Neuronal stem cell (in vitro differentiated cells): ENCODE measurements around the gene DCST1.
A peak's percentile ranks its signal among the peaks of the same experiment; 100 is the strongest.

ENCODE experiments used
- DNase-seq: peaks from one replicate; pipeline ENCODE4 v3.0.0-alpha.2; 2013; ENCODE audit warnings: low spot score
- H2AFZ ChIP-seq: one replicate; pipeline ENCODE4 v1.6.1; 2013; ENCODE audit warnings: mild to moderate bottlenecking, low read length, inconsistent platforms
- H2AK5ac ChIP-seq: 2 replicates; pipeline ENCODE4 v1.6.1; 2013; ENCODE audit warnings: low read depth, mild to moderate bottlenecking, inconsistent platforms, low read length, moderate library complexity, mixed read lengths
- H2BK120ac ChIP-seq: 2 replicates; pipeline ENCODE4 v1.6.1; 2013; ENCODE audit warnings: low read depth, mild to moderate bottlenecking, inconsistent platforms, low read length, moderate library complexity, mixed read lengths
- H2BK12ac ChIP-seq: one replicate; pipeline ENCODE4 v1.6.1; 2013; ENCODE audit warnings: low read length, inconsistent platforms
- H2BK15ac ChIP-seq: 2 replicates; pipeline ENCODE4 v1.6.1; 2013; ENCODE audit warnings: mild to moderate bottlenecking, low read length, inconsistent platforms, mixed read lengths
- H2BK5ac ChIP-seq: one replicate; pipeline ENCODE4 v1.6.1; 2013; ENCODE audit warnings: inconsistent platforms, mild to moderate bottlenecking, low read length, moderate library complexity
- H3K14ac ChIP-seq: one replicate; pipeline ENCODE4 v1.6.1; 2013; ENCODE audit warnings: low read length, inconsistent platforms
- H3K18ac ChIP-seq: 2 replicates; pipeline ENCODE4 v1.6.1; 2013; ENCODE audit warnings: low read length, inconsistent platforms
- H3K23ac ChIP-seq: 2 replicates; pipeline ENCODE4 v1.6.1; 2013; ENCODE audit warnings: low read depth, mild to moderate bottlenecking, mixed read lengths, low read length, inconsistent platforms; ENCODE audit not compliant: poor library complexity
- H3K27ac ChIP-seq: replicated peaks from 3 replicates; pipeline ENCODE4 v1.5.1; 2013; ENCODE audit warnings: low read length, inconsistent platforms
- H3K27me3 ChIP-seq, 3 experiments: 2 replicates each; pipeline ENCODE4 v1.6.1; 2013; ENCODE audit warnings: low read length in 3 of 3, mild to moderate bottlenecking in 2 of 3, inconsistent platforms in 1 of 3, low read depth in 1 of 3, mixed read lengths in 1 of 3, moderate library complexity in 1 of 3; ENCODE audit not compliant: control insufficient read depth in 3 of 3, insufficient read depth in 3 of 3
- H3K36me3 ChIP-seq, 2 donors: replicated peaks in 1 of 2; 2 replicates each; pipeline ENCODE4 v1.6.1; 2013; ENCODE audit warnings: low read length in 2 of 2; ENCODE audit not compliant: control insufficient read depth in 2 of 2, insufficient read depth in 2 of 2
- H3K4ac ChIP-seq: 2 replicates; pipeline ENCODE4 v1.6.1; 2013; ENCODE audit warnings: inconsistent platforms, mild to moderate bottlenecking, low read length, moderate library complexity
- H3K4me1 ChIP-seq, 2 donors: 1 replicate in 1 of 2; 2 replicates in 1 of 2; pipeline ENCODE4 v1.6.1; 2013; ENCODE audit warnings: low read length in 2 of 2, low read depth in 1 of 2; ENCODE audit not compliant: control insufficient read depth in 2 of 2, insufficient read depth in 1 of 2
- H3K4me2 ChIP-seq: one replicate; pipeline ENCODE4 v1.6.1; 2013; ENCODE audit warnings: mild to moderate bottlenecking, low read length, inconsistent platforms; ENCODE audit not compliant: insufficient read depth, poor library complexity, severe bottlenecking
- H3K4me3 ChIP-seq, 2 donors: 2 replicates each; pipeline ENCODE4 v1.5.1; 2013; ENCODE audit warnings: low read length in 2 of 2, mild to moderate bottlenecking in 2 of 2, inconsistent platforms in 1 of 2, moderate library complexity in 1 of 2
- H3K79me1 ChIP-seq: one replicate; pipeline ENCODE4 v1.6.1; 2013; ENCODE audit warnings: low read depth, mild to moderate bottlenecking, inconsistent platforms, low read length, moderate library complexity
- H3K9ac ChIP-seq: one replicate; pipeline ENCODE4 v1.6.1; 2013; ENCODE audit warnings: mild to moderate bottlenecking, low read depth, low read length, inconsistent platforms; ENCODE audit not compliant: poor library complexity
- H3K9me3 ChIP-seq, 2 donors: replicated peaks in 1 of 2; 2 replicates each; pipeline versions ENCODE3 to v1.6.1; 2013; ENCODE audit warnings: low read length in 2 of 2, mild to moderate bottlenecking in 2 of 2, inconsistent platforms in 1 of 2, low read depth in 1 of 2, mixed read lengths in 1 of 2, moderate library complexity in 1 of 2; ENCODE audit not compliant: control insufficient read depth in 2 of 2, insufficient read depth in 1 of 2
- H4K8ac ChIP-seq: one replicate; pipeline ENCODE4 v1.6.1; 2013; ENCODE audit warnings: low read depth, mild to moderate bottlenecking, inconsistent platforms, low read length, moderate library complexity
- H4K91ac ChIP-seq: one replicate; pipeline ENCODE4 v1.6.1; 2013; ENCODE audit warnings: low read length, low read depth, mild to moderate bottlenecking, inconsistent platforms; ENCODE audit not compliant: poor library complexity
- WGBS, 2 donors: extraction: QIAGEN DNeasy Blood & Tissue Kit; methylation state at CpG; one replicate each; pipeline ENCODE4 v1.1.7; 2013; ENCODE audit warnings: missing lambda C conversion rate in 2 of 2, mixed read lengths in 1 of 2; ENCODE audit not compliant: insufficient read length in 2 of 2, insufficient replicate concordance in 1 of 2; ENCODE audit errors: extremely low coverage in 2 of 2; 5-methylcytosine and 5-hydroxymethylcytosine counted together

The DCST1 gene

DNA sequence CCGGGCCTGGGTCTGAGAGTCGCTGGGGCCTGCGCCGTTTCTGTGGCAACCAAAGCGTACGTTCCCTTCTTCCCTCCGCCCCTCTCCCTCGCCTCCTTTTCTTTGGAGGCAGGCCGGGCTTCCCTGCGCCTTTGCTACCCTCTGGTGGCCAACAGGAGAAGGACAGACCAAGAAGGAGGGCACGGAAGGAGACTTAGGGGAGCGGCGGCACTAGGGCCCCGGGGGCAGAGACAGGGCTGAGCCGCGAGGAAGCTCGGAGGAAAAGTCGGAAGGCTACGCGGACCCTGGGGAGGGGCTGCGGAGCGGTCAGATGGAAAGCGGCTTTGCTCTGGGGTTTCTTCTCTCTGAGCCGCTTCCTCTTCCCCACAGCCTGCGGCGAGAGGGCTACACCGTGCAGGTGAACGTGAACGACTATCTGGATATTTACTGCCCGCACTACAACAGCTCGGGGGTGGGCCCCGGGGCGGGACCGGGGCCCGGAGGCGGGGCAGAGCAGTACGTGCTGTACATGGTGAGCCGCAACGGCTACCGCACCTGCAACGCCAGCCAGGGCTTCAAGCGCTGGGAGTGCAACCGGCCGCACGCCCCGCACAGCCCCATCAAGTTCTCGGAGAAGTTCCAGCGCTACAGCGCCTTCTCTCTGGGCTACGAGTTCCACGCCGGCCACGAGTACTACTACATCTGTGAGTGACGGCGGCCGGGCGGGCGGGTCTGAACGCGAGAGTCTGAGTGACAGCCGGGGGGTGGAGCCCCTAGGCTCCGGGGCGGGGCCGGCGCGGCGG is 51.3 kb downstream of the DCST1 start:
- peak overlapping the region; percentile 91 for H2BK5ac ChIP-seq
- peak overlapping the region; percentile 98 for H3K18ac ChIP-seq
- H2BK120ac ChIP-seq, result no peak overlapping the region
- H3K27me3 ChIP-seq, result peaks cover 23 to 43% (median 31%) of the 10 kb centered on the region in 3 experiments
- H3K14ac ChIP-seq, result no peak overlapping the region
- H3K27ac ChIP-seq, result peak overlapping the region; percentile 84
- peak overlapping the region; percentile 83 to 89 for H3K4me3 ChIP-seq
- peak overlapping the region; percentile 99 for H2AFZ ChIP-seq
- peaks cover 0 to 2% of the 10 kb centered on the region in 2 donors for H3K9me3 ChIP-seq
- peak; percentile 99 for DNase-seq
- no peak overlapping the region for H3K4ac ChIP-seq
- no peak overlapping the region for H4K91ac ChIP-seq
- peaks cover 29 to 37% of the 10 kb centered on the region in 2 donors for H3K4me1 ChIP-seq
- peaks cover 4% of the 10 kb centered on the region for H3K79me1 ChIP-seq
- H3K36me3 ChIP-seq, result no peaks in the 10 kb centered on the region
- H3K4me2 ChIP-seq, result peak overlapping the region; percentile 85
- peak overlapping the region; percentile 89 for H3K23ac ChIP-seq
- WGBS, 2 donors, result no CpG with 5 or more reads among the region's 67 CpGs
- H4K8ac ChIP-seq, result no peak overlapping the region
- H2AK5ac ChIP-seq, result peak overlapping the region; percentile 20
- peak overlapping the region; percentile 74 for H3K9ac ChIP-seq
- H2BK12ac ChIP-seq, result no peak overlapping the region
- H2BK15ac ChIP-seq, result peak overlapping the region; percentile 84

DNA sequence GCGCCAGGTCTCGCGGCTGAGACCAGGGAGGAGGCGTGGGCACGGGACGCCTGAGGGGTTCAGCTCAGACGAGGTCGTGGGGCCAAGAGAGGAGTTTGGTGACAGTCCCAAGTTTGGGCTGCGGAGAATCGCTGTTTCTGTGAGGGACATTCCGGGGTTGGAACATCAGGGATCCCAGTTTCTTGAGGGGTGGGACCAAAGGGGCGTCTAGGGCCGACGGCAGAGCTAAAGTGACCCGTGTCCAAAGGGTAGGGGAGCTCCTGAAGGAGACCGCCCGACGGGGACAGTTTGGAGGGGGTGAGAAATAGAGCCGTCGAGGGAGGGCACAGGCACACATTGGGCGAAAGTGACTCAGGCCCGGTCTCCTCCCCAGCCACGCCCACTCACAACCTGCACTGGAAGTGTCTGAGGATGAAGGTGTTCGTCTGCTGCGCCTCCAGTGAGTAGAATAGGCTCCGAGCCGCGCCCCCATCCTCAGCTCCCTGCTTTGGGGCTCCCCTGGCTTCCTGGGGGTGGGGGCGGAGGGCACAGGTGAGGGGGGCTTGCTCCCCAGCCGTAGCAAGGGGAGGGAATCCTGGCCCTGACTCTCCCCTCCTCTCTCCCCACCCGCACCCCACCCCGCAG is 52.0 kb downstream of the DCST1 start:
- Histone ChIP-seq H4K91ac (no peak overlapping the region), H2AK5ac (peak overlapping the region; percentile 79), H3K4me1 (peaks cover 29 to 36% of the 10 kb centered on the region in 2 donors), H2BK120ac (no peak overlapping the region), H2AFZ (peak overlapping the region; percentile 99), H3K4ac (peak overlapping the region; percentile 44), H3K23ac (peak overlapping the region; percentile 90), H2BK12ac (no peak overlapping the region), H4K8ac (no peak overlapping the region), H2BK15ac (peak overlapping the region; percentile 41), H3K4me3 (peak overlapping the region; percentile 83 to 89), H3K4me2 (peak overlapping the region; percentile 85), H3K9me3 (peaks cover 0 to 2% of the 10 kb centered on the region in 2 donors), H2BK5ac (peak overlapping the region; percentile 91), H3K9ac (peak overlapping the region; percentile 79), H3K36me3 (no peaks in the 10 kb centered on the region), H3K27ac (no peak overlapping the region), H3K27me3 (peaks cover 22 to 37% (median 31%) of the 10 kb centered on the region in 3 experiments), H3K79me1 (peaks cover 4% of the 10 kb centered on the region), H3K18ac (peak overlapping the region; percentile 78), H3K14ac (no peak overlapping the region)
- no peak for DNase-seq
- no CpG with 5 or more reads among the region's 32 CpGs for WGBS, 2 donors

DNA sequence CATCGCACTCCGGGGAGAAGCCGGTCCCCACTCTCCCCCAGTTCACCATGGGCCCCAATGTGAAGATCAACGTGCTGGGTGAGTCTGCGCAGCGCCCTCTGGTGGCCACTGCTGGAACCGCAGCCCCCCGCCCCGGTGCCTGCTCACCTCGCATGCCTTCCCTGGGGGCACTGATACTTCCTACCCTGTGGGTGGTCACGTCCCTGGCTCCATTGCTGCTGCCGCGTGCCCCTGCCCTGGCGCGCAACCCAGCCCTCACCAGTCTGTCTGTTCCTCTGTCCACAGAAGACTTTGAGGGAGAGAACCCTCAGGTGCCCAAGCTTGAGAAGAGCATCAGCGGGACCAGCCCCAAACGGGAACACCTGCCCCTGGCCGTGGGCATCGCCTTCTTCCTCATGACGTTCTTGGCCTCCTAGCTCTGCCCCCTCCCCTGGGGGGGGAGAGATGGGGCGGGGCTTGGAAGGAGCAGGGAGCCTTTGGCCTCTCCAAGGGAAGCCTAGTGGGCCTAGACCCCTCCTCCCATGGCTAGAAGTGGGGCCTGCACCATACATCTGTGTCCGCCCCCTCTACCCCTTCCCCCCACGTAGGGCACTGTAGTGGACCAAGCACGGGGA is 52.6 kb downstream of the DCST1 start:
- H3K9ac ChIP-seq, result peak overlapping the region; percentile 51
- DNase-seq, result peak; percentile 76
- H3K4me1 ChIP-seq, result peaks cover 29 to 32% of the 10 kb centered on the region in 2 donors
- H3K27ac ChIP-seq, result no peak overlapping the region
- H2BK12ac ChIP-seq, result peak overlapping the region; percentile 97
- H2BK120ac ChIP-seq, result no peak overlapping the region
- H3K4ac ChIP-seq, result peak overlapping the region; percentile 27
- H3K14ac ChIP-seq, result no peak overlapping the region
- peak overlapping the region; percentile 90 for H3K23ac ChIP-seq
- H4K91ac ChIP-seq, result no peak overlapping the region
- H2BK15ac ChIP-seq, result peak overlapping the region; percentile 94
- no CpG with 5 or more reads among the region's 24 CpGs for WGBS, 2 donors
- H2AFZ ChIP-seq, result peak overlapping the region; percentile 99
- peaks cover 0 to 2% of the 10 kb centered on the region in 2 donors for H3K9me3 ChIP-seq
- H2BK5ac ChIP-seq, result peak overlapping the region; percentile 83
- H4K8ac ChIP-seq, result no peak overlapping the region
- peak overlapping the region; percentile 85 for H3K4me2 ChIP-seq
- H2AK5ac ChIP-seq, result peak overlapping the region; percentile 79
- no peaks in the 10 kb centered on the region for H3K36me3 ChIP-seq
- H3K18ac ChIP-seq, result peak overlapping the region; percentile 89
- peaks cover 4% of the 10 kb centered on the region for H3K79me1 ChIP-seq
- peaks cover 20 to 33% (median 28%) of the 10 kb centered on the region in 3 experiments for H3K27me3 ChIP-seq
- peak overlapping the region in 1 of 2 donors; percentile 83 for H3K4me3 ChIP-seq
